H1 (cell line): ENCODE measurements around the gene SERPINH1. TPM values are rescaled to one million over a fixed set of nuclear protein-coding genes. Genes with fewer than 3 reads are reported as not detected.

Experiments
- JUND ChIP-seq: IDR thresholded peaks from 2 replicates; pipeline ENCODE4 v1.6.1; 2011; ENCODE audit warnings: mild to moderate bottlenecking, improper control_type of control experiment, low read length
- MAFK ChIP-seq: IDR thresholded peaks from 2 replicates; pipeline ENCODE4 v1.6.1; 2012; ENCODE audit warnings: low read depth, mild to moderate bottlenecking, improper control_type of control experiment, low read length
- polyA plus RNA-seq, 7 experiments: library from polyadenylated mRNA; depleted of rRNA in 3 of 7; stranded (reverse) in 5 of 7; unstranded in 2 of 7; fragments of >200 nt in 5 of 7; fragments of 200-250 nt in 2 of 7; gene quantifications; 1 replicate in 5 of 7; 2 replicates in 1 of 7; 4 replicates in 1 of 7; pipeline versions ENCODE4 v1.2.1 to v1.2.3, GENCODE V29; 2011 to 2013; ENCODE audit warnings: missing spikeins in 2 of 7, mixed read lengths in 2 of 7
- total RNA-seq: library from RNA; stranded (reverse); fragmentation: NEBNext Ultra II Directional; extraction: Animal tissue kit (Norgen Biotek cat#: 25700); gene quantifications from 2 replicates; pipeline ENCODE4 v1.2.1, GENCODE V29; 2021

The SERPINH1 gene
- total and polyA plus RNA-seq, 2 of the 8 experiments (the other 6 are each of a cell fraction or from before 2014, with no cell fraction given), result 420 to 621 TPM

GRCh38 chr11:75533896-75534258, 28.2 kb upstream of the SERPINH1 start (continued):
- TF ChIP-seq JUND (no peak), MAFK (no peak)
